SKM-1 treated with dmso at 0.1 percent for 144 hours (cell line): ENCODE measurements around the gene SOHLH1.
A peak's percentile ranks its signal among the peaks of the same experiment; 100 is the strongest.

Experiments
- DNase-seq: peaks from one replicate; lab custom pipeline; 2025; ENCODE audit not compliant: unreplicated experiment; lab: John Stamatoyannopoulos, UW

The SOHLH1 gene

DNA sequence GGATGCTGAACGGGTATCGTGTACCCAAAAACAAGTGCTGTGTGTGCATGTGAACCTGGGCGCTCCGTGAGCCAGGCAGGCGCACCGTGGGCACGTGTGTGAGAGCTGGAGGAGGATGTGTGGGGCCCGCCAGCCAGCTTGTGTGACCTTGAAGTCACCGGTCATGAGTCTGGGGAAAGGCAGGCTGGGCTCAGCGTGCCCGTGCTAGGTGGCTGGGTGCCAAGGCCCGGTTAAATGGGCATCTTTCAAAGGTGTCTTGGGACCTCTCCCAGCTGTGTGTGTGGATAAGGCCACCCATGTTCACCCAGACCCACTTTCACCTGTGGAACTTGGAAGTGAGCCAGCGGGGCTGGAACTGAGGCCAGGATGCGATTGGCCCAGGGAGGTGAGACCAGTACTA is 6.1 kb upstream of the SOHLH1 start:
- DNase-seq, result no peak

DNA sequence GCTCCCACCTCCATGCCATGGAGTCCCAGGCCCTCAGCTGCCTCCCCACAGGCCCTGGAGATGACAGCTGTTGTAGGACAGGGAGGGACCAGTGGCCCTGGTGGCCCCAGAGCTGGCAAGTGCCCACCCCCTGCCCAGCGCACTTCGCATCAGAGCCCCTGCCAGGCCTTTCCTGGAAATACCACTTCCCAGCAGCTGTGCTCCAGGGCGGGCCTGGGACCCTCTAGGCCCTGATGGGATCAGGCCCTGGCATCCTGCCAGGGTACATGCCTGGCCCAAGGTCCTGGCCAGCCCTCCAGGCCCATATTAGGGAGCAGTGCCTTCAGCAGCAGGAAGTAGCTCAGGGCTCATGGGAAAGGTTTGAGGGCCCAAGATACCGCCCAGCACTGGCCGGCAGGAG is 5.2 kb upstream of the SOHLH1 start:
- no peak for DNase-seq

DNA sequence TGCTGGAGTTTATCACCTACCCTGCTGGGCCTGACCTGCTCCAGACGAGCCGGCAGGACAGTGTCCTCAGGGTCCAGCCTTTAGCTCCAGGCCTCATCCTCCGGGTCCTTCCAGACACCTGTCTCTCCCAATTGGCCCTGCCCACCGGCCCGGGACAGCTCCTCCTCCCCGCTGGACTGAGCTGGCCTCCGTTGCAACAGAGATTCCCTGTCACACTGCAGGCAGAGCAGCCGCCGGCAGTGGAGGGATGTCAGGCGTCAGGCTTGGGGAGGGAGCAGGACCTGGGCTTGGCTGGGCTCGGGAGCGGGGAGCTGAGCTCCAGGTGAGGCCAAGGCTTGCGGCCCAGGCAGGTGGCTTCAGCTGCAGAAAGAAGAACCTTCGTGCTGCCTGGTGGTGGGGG is 4.4 kb upstream of the SOHLH1 start:
- no peak for DNase-seq

DNA sequence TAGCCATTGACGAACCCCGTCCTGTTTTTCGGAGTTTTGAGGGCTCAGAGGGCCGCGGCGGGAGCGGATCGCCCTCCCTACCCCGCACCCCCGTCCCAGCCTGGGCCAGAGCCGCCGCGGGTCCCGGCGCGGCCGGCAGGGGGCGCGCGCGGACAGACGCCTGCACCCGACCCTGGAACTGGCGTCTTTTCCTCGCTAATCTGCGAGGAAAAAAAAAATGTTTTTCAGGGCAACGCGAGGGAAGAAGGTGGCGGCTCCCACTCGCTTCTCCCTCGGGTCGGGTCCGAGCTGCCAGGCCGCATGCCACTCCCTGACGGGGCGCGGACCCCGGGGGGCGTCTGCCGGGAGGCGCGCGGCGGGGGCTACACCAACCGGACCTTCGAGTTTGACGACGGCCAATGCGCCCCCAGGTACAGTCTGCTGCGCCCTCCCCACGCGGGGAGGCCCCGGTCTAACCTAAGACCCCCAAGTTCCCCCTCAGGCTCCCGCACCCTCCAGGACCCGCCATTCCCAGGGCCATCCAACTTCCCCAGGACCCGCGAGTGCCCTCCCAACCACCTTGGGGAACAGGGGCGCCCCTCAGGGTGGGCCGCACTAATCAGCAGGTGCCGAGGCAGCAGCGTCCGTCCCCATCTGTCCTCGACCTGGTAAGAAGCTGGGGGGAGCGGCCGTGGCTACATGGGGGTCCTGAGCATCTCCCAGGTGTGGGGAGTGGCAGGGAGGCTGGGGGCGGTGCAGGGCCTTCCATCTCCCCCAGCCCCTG is 2.9 kb upstream of the SOHLH1 start, which contains the start of gene KCNT1:
Gene KCNT1 (plus strand): TSS at position 227 of the 763 bp plus-strand sequence. CDS start 74 bp downstream, at position 301.
- peak; percentile 34 for DNase-seq

DNA sequence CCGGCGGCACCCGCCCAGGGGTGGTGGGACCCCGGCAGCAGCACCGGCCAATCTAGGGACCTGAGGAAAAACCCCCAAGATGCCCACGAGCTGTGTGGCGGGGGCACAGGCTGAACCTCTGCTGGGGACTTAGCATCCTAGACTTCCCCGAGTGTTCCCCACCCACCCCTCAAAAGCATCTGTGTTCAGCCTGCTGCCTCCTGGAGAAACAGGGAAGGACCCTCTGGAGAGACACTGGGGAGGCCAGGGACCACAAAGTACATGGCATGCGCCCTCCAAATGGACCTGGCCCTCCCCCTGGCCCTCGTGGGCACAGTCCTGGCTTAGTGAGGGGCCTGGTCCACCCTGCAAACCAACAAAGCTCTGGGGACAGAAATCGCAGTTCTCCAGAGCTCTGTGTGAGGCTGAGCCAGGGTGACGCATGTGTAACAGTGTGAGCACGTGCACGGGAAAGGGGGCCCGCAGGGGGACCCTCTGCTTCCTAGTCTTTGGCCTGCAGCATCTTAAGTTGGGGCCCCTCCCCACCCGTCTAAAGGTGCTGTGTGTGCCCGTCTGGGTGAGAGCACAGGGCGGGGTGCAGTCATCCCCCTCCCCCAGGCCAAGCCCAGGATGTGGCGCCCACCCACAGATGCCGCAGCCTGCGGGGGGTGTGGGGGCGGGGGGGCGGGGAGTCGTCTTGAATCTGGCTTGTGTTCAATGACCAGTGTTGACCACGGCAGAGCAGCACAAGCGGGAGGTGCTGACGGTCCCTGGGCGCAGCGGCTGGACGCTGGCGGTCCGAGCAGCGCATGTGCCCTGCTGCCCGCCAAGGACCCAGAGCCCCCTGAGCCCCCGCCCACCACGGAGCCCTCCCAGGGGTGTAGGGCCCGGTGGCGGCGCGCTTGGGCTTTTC is 2.0 kb upstream of the SOHLH1 start:
- DNase-seq, result no peak

DNA sequence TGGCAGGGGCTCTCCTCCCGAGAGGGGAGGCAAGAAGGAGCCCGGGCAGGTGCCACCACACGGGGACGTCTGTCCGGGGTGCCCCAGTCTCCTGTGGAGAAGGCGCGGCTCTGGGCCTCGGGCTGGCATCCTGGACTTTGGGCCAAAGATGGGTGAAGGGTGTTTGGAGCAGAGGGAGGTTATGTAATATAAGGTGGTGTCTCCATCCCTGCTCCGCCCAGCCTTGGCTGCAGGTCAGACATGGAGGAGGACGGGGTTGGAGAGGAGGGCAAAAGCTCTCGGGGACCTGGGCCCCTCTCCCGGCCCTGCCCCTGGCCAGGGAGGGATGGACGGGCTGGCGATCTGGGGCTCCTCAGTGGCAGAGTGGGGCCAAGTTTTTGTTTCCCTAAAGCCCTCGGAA is 1.2 kb upstream of the SOHLH1 start:
- no peak for DNase-seq

DNA sequence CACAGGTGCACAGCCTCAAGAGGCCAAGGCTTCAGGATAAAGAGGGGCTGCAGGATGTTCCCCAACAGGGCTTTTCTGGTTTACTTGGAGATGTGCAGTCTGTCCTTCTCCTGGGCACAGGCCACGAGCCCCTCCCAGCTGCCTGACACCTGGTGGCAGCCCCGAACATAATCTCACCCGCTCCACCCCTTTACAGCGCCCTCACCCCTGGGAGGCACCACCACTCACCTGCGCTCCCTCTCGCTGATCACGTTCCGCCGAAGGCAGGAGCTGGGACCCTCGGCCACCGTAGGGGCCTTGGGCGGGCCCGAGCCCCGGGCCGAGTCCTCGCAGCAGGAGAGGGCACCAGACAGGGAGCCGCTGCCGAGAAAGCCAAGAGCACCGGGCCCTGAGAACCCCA is 514 bp downstream of the SOHLH1 start:
- DNase-seq, result no peak

DNA sequence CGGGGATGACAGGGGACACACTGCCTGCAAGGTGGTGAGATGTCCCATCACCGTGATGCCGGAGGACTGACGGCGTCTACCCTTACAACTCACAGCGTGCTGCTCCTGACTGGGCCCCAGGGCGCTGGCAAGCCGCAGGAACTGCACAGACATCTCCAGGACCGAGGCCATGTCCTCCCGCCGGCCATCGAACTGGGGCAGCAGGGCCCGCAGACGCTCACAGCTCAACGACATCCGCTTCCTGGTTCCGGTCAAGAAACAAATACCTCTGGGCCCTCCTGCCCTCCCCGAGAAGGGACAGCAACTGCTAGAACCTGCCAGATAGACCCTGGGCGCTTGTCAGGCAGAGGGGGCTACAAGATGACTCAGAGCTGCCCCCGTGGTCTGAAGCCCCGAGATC is 1.0 kb downstream of the SOHLH1 start:
- DNase-seq, result no peak

DNA sequence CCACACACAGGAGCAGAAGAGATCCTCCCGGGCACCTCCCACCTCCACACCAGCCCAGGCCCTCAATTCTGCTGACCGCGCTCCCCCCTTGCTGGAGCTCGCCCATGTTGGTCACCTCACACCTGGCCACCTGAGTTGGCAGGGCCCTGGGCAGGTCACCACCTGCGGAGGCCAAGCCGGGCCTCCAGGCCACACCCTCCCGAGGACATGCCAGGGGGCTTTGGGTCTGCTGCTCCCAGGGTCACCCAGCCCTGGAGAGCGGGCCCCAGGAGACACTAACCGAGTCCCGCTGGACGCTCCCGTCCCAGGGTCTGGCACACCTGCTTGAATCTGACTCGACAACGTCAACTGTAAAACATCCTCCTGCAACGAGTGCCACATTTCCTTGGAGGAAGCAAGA is 2.1 kb downstream of the SOHLH1 start:
- DNase-seq, result no peak

DNA sequence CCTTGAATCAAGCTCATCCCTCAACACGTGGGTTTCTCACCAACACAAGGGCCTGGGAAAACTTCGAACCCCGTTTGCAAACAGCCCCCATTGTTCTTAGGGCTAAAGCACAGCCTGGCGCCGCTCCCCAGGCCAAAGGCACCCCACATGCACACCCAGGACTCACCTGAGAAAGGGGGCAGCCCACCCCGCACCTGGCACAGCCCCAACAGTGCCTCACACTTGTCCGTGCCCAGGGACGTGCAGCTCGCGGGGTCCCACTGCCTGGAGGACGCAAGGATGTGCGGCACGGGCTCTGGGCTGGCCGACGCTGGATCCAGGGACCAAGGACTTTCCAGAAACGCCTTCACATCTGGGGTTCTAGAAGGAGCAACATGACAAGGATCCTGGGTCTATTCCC is 2.8 kb downstream of the SOHLH1 start:
- no peak for DNase-seq

DNA sequence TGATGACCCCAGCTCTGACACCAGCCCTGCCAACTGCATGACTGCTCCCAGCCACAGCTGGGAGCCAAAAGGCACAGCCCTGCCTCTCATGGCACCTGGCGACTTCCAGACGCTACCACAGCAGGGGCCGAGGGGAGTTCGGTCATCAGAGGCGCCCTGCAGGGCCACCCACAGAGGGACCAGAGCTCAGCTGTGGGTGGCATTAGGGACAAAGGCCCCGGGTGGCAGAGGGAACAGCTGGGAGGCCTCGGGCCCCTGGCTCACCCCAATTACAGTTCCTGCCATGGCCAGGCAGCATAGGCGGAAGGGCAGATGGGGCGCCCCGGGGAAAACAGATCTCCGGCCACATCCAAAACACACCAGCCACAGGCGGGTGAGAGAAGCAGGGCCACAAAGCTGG is 3.6 kb downstream of the SOHLH1 start:
- DNase-seq, result no peak

DNA sequence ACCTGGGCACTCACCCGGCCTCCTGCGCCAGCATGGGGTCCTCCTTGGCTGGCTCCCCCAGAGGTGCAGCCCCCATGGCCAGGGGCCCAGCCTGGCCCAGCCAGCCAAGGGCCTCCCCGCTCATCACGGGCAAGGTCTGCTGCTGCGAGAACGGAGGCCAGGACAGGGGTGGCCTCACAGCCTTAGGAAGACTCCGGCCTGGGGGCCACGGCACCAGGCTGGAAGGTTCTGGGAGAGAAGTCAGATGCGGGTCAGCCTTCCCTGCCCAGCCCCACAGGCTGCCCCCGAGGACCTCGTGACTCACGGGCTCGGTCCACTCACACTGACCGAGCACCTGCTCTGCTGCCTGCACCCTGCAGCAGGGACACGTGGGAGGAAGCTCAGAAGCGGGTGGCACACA is 4.2 kb downstream of the SOHLH1 start:
- DNase-seq, result no peak

DNA sequence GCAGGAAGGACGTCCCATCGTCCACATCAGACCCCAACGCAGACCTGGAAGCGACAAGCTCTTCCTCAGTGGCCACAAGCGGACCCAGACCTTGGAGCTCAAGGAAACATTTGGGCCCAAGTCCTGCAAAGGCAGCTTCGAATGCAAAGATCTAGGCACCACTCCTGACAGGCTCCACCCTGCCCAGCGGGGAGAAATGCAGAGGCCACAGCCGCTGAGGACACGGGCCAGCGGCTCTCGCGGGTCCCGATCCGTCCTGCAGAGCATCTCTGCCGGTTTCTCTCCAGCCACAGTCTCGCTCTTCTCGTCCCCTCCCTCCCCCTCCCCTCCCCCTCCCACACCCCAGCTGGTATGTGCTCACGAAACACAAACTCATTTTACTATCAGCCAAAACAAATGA is 4.9 kb downstream of the SOHLH1 start:
- DNase-seq, result no peak

DNA sequence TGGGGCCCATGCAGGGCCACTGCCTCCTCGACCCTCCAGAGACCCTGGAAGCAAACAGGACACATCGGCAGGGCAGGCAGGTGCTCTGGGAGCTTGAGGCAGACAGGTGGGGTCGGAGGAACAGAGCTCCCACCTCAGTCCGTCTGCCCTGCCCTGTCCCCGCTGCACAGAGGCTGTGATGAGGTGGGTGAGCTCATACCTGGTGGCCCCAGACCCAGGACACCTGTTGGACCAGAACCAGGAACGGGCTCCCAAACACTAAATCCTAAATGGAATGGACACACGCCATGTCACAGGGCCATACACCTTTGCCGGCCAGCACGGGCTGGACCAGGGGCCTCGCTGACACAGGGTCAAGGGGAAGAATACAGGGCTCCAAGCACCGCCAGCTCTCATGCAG is 5.5 kb downstream of the SOHLH1 start:
- DNase-seq, result no peak

DNA sequence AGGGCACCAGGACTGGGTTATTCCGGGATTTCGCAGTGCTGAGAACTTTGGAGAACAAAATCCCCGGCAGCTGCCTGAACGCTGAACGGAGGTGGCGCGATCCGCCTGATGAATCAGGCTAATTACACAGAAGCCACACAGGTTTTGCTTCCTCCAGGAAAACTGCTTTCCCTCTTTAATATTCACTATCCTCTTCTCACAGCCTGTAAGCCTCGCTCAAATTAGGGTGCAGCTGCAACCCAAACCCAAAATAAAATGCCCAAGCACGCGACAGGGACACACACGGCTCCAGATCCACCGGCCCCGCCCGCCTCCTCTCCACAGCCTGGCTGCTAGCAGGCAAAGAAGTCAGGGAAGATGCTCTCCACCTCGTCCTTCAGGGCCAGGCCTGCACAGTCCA is 6.0 kb downstream of the SOHLH1 start:
- DNase-seq, result no peak

DNA sequence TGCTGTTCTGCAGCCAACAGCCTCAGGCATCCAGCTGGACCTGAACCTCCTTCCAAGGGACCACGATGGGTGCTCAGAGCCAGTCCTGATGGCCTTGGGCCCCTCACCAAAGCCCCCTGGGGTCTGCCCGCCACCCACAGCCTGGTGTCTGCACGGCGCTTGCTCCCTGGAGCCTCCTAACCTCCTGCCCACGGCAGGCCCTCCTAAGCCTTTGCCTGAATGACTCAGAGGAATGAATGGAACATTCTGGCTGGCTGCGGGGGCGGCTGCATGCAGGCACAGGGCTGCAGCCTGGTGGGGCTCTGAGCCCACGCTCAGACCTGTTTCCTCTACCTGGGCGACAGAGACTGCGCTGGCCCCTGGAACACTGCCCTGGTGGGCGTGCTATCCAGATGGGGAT is 6.9 kb downstream of the SOHLH1 start:
- DNase-seq, result no peak

DNA sequence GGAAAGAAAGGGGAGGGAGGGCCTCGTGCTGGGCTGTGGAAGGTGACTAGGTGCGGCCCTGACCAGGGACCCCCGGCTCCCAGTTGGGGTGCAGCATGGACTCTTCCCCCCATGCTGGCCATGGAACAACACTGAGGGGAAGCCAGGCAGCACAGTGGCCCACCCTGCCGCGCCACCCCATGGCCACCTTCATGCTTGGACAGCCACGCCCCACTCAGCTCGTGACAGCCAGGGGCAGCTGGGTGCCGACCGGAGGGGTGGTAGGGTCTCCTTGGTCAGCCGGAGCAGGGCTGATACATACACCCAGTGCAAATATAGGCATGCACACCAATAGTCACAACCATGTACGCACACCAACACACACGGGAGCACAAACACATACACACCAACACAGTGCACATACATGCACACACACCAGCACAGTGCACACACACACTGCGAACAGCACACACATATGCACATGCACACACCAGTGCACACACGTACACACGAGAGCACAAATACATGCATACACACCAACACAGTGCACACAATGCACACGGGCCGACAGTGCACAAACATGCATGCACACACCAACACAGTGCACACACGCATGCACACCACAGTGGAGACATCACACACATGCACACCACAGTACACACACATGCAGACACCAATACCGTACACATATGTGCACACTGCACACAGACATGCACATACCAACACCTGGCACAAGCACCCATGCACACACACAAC is 8.3 kb downstream of the SOHLH1 start:
- no peak for DNase-seq

DNA sequence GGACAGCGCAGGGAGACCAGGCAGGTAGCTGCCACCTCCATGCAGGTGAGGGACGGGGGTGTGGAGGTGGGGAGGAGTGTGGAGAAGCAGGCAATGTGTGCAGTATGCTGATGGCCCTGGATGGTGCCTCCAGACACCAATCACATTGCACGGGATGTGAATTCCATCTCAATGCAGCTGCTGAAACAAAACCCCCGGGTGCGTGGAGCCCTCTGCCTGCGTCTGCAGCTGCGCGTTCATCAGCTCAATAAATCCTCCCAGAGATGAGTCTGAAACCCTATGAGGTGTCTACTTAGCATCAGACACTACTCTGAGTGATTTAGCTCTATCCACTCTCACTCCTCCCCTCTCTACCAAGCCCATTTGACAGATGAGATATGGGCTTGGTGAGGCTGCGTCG is 10.3 kb downstream of the SOHLH1 start:
- no peak for DNase-seq

DNA sequence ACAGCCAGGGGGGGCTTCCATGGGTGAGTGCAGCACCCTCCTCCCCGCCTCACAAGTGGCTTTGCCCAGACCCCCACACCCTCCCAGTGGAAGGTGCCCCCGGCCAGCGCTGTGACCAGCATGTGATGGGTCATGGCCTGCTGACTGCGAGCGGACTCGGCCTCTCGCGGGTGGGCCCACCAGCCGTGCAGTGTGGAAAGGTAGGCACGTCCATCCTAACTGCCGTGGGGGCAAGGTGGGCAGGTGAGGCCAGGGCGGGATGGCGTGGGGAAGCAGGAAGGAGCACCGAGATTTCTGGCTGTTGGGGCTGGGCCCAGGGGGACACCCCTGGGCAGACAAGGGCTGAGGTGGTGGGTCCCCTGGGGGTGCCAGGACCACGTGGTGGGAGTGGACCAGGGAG is 12.1 kb downstream of the SOHLH1 start:
- no peak for DNase-seq

DNA sequence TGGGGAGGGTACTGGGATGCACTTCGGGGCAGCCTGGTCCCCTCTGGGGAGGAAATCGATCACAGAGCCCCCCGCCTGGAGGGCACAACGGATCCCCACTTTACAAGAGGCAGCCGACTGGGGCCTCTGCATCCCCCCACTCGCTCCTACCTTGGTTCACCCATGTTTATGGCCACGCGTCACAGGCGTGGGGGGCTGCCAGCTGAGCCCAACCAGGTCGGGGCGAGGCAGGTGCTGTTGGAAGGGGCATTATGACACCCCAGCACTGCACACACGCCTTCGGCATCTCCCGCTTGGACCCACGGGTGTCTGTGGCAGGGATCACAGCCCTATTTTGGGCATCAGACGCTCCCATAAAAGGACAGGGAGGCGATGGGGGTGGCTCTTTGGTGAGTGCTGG is 14.6 kb downstream of the SOHLH1 start:
- DNase-seq, result no peak

DNA sequence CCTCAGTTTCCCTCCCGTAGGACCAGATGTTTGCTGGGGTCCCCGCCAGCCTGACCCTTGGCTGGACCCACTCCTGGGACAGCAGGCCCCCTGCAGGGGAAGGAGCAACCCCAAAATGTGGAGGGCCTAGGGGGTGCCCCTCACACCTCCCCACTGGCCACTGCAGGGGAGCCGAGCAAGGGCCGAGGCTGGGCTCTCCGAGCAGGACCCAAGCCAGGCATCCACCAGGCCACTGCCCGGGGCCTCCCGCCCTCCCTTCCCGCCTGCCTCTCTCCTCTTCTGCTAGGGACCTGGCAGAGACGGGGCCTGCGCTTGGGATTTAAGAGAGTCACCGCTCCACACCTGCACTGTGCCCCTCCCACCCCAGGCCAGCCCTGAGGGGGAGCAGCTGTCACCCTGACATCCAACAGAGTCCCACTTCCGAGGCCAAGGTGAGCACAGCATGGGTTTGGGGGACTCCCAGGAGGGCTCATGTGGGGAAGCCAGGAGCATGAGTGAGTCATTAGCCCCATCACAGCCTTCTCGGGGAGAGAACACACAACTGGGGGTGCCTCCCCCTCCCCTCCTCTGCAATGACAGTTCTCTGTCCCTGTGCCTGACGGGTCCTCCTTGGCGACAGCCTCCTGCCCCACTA is 15.8 kb downstream of the SOHLH1 start:
- no peak for DNase-seq
